NB4 (cell line): ENCODE measurements around the gene ZCCHC10.
"Not testable (repeated sequence)": the region's sequence is repeated elsewhere in the genome, so short reads cannot be mapped to it uniquely, and the experiment has no call there.

Experiments used
- DNase-seq: peaks from one replicate; pipeline ENCODE4 v3.0.0; 2010; ENCODE audit warnings: low read depth
- H3K4me3 ChIP-seq: one replicate; pipeline ENCODE4 v1.5.1; 2011; ENCODE audit warnings: mild to moderate bottlenecking, low read depth, low read length, moderate library complexity
- CTCF ChIP-seq: IDR thresholded peaks from one replicate; pipeline ENCODE4 v1.5.1; 2012; ENCODE audit warnings: low read depth, low read length
- MAX ChIP-seq: IDR thresholded peaks from 2 replicates; pipeline ENCODE4 v1.6.1; 2011; ENCODE audit warnings: low read depth, low read length
- MYC ChIP-seq: IDR thresholded peaks from 2 replicates; pipeline ENCODE4 v1.6.1; 2011; ENCODE audit warnings: low read depth, low read length
- POLR2A ChIP-seq: IDR thresholded peaks from 2 replicates; pipeline ENCODE4 v1.6.1; 2011; ENCODE audit warnings: mild to moderate bottlenecking; ENCODE audit not compliant: insufficient read length; ENCODE audit errors: extremely low read depth

ZCCHC10 gene

GRCh38 chr5:132961887-132962286 lies 64.5 kb downstream of the ZCCHC10 start:
- peak overlapping the region; percentile 80 for H3K4me3 ChIP-seq
- TF ChIP-seq MAX (no peak), POLR2A (no peak), CTCF (no peak), MYC (no peak)
- DNase-seq = peak; percentile 11

GRCh38 chr5:132961123-132961815 lies 65.1 kb downstream of the ZCCHC10 start:
- peak overlapping the region; percentile 80 for H3K4me3 ChIP-seq
- DNase-seq = not testable (repeated sequence)

- not testable (repeated sequence) for DNase-seq, H3K4me3 ChIP-seq
Observed at GRCh38 chr5:132956166-132956799, 70.1 kb downstream of the ZCCHC10 start.

GRCh38 chr5:132953710-132954109 lies 72.6 kb downstream of the ZCCHC10 start:
- TF ChIP-seq MAX = no peak
- TF ChIP-seq POLR2A = no peak
- TF ChIP-seq MYC = no peak
- DNase-seq = no peak
- H3K4me3 ChIP-seq = no peak overlapping the region

GRCh38 chr5:132952829-132953228 lies 73.5 kb downstream of the ZCCHC10 start:
- no peak for TF ChIP-seq CTCF
- TF ChIP-seq POLR2A = no peak
- no peak for TF ChIP-seq MAX
- no peak for TF ChIP-seq MYC
- no peak overlapping the region for H3K4me3 ChIP-seq
- DNase-seq = no peak

- no peak overlapping the region for H3K4me3 ChIP-seq
- TF ChIP-seq POLR2A (no peak), CTCF (no peak), MYC (no peak)
- DNase-seq = no peak
Observed at GRCh38 chr5:132951897-132952296, 74.5 kb downstream of the ZCCHC10 start.

GRCh38 chr5:132949136-132949535 lies 77.2 kb downstream of the ZCCHC10 start:
- no peak for TF ChIP-seq MYC
- no peak for TF ChIP-seq POLR2A
- no peak for TF ChIP-seq MAX
- no peak for TF ChIP-seq CTCF
- no peak overlapping the region for H3K4me3 ChIP-seq
- no peak for DNase-seq
